Measurements from ENCODE around the gene SLC17A7.
"Not testable (repeated sequence)": the region's sequence is repeated elsewhere in the genome, so short reads cannot be mapped to it uniquely, and the experiment has no call there.

SLC17A7 gene

GRCh38 chr19:49469828-49470614 lies 28.7 kb upstream of the SLC17A7 start:
- no peak for DNase-seq

GRCh38 chr19:49468746-49469447 lies 27.6 kb upstream of the SLC17A7 start:
- peak; percentile 51 to 63 for DNase-seq

- DNase-seq: no peak
Measured at GRCh38 chr19:49468199-49468598, 26.9 kb upstream of the SLC17A7 start.

GRCh38 chr19:49465371-49465770 lies 24.0 kb upstream of the SLC17A7 start:
- DNase-seq: no peak

GRCh38 chr19:49463960-49464740 lies 22.8 kb upstream of the SLC17A7 start:
- DNase-seq: no peak

GRCh38 chr19:49462492-49462891 lies 21.2 kb upstream of the SLC17A7 start:
- no peak for DNase-seq

- DNase-seq: no peak
Measured at GRCh38 chr19:49461656-49462055, 20.3 kb upstream of the SLC17A7 start.

- DNase-seq: not testable (repeated sequence)
Measured at GRCh38 chr19:49461130-49461529, 19.8 kb upstream of the SLC17A7 start.

- no peak for DNase-seq
Measured at GRCh38 chr19:49459388-49459787, 18.1 kb upstream of the SLC17A7 start.

- no peak for DNase-seq
Measured at GRCh38 chr19:49458567-49458903, 17.2 kb upstream of the SLC17A7 start.

- DNase-seq: no peak
Measured at GRCh38 chr19:49456326-49456725, 15.0 kb upstream of the SLC17A7 start.

- DNase-seq: no peak
Measured at GRCh38 chr19:49455773-49456172, 14.4 kb upstream of the SLC17A7 start.

GRCh38 chr19:49453757-49454240 lies 12.5 kb upstream of the SLC17A7 start:
- DNase-seq: no peak

GRCh38 chr19:49453013-49453756 lies 11.9 kb upstream of the SLC17A7 start, which contains the start of gene ALDH16A1:
ALDH16A1 (plus strand) TSS chr19:49453225; CDS start chr19:49453332, 107 bp downstream.
- peak; percentile 95 to 99 for DNase-seq

GRCh38 chr19:49451430-49452181 lies 10.3 kb upstream of the SLC17A7 start, which contains the start of gene PIH1D1:
PIH1D1 (minus strand) TSS chr19:49451814; CDS start chr19:49451574, 240 bp downstream.
- peak; percentile 99 for DNase-seq

- DNase-seq: no peak
Measured at GRCh38 chr19:49450405-49450804, 9.1 kb upstream of the SLC17A7 start.

GRCh38 chr19:49448432-49448786 lies 7.1 kb upstream of the SLC17A7 start:
- no peak for DNase-seq

- peak in 1 of 2 experiments; percentile 53 for DNase-seq
Measured at GRCh38 chr19:49447485-49448431, 6.4 kb upstream of the SLC17A7 start.

GRCh38 chr19:49445997-49446396 lies 4.7 kb upstream of the SLC17A7 start:
- no peak for DNase-seq

GRCh38 chr19:49444100-49444700 lies 2.9 kb upstream of the SLC17A7 start:
- not testable (repeated sequence) for DNase-seq
